ENCODE data around the gene GSTK1.

- TF ChIP-seq CTCF (IDR thresholded peaks at IDR 0.05) = no peak
- no peak for TF ChIP-seq POLR2A (IDR thresholded peaks at IDR 0.05)
Measured at GRCh38 chr7:143243614-143244013, 19.6 kb upstream of the GSTK1 start.
